ENCODE data around the gene VPS37C. TPM values are rescaled to one million over a fixed set of nuclear protein-coding genes. Genes with fewer than 3 reads are reported as not detected.
"Not testable (repeated sequence)": the region's sequence is repeated elsewhere in the genome, so short reads cannot be mapped to it uniquely, and the experiment has no call there.

VPS37C gene
- total and polyA plus RNA-seq, 7 donors, result 8.6 to 25.4 (median 18.6) TPM

DNA sequence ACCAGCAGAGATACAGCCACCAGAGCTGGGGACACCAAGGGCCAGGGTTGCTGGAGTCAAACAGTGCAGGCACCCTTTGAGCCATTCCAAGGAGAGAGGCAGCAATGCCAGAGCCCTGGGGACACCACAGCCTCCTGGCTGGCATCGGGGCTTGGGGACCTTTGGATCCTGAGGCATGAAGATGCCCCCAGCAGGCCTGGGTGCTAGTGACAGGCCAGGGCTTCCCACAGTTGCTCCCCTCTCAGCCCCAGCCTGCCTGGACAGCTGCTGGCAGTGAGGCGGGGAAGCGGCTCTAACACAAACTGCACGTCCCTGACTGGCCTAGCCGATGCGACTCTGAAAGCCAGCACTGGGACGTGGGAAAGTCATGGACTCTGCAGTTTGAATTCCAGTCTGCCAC is 56.3 kb downstream of the VPS37C start:
- Histone ChIP-seq H3K4me3 (no peak overlapping the region), H3K4me1 (no peaks in the 10 kb centered on the region), H3K27ac (no peak overlapping the region), H3K9me3 (no peaks in the 10 kb centered on the region), H3K36me3 (no peaks in the 10 kb centered on the region), H3K27me3 (no peaks in the 10 kb centered on the region)
- intact Hi-C loops (cut with DNase I), result no loop called here
- TF ChIP-seq, protein P1, sequence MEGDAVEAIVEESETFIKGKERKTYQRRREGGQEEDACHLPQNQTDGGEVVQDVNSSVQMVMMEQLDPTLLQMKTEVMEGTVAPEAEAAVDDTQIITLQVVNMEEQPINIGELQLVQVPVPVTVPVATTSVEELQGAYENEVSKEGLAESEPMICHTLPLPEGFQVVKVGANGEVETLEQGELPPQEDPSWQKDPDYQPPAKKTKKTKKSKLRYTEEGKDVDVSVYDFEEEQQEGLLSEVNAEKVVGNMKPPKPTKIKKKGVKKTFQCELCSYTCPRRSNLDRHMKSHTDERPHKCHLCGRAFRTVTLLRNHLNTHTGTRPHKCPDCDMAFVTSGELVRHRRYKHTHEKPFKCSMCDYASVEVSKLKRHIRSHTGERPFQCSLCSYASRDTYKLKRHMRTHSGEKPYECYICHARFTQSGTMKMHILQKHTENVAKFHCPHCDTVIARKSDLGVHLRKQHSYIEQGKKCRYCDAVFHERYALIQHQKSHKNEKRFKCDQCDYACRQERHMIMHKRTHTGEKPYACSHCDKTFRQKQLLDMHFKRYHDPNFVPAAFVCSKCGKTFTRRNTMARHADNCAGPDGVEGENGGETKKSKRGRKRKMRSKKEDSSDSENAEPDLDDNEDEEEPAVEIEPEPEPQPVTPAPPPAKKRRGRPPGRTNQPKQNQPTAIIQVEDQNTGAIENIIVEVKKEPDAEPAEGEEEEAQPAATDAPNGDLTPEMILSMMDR (IDR thresholded peaks at IDR 0.05), result no peak
- no peak for TF ChIP-seq EP300 (IDR thresholded peaks at IDR 0.05)
- TF ChIP-seq POLR2A (IDR thresholded peaks at IDR 0.05), result no peak
- TF ChIP-seq POLR2AphosphoS5 (IDR thresholded peaks at IDR 0.05), result no peak
- 89 to 92% methylated on average over 7 of the region's 7 CpGs for WGBS, 2 donors
- DNase-seq, result peak; percentile 51

DNA sequence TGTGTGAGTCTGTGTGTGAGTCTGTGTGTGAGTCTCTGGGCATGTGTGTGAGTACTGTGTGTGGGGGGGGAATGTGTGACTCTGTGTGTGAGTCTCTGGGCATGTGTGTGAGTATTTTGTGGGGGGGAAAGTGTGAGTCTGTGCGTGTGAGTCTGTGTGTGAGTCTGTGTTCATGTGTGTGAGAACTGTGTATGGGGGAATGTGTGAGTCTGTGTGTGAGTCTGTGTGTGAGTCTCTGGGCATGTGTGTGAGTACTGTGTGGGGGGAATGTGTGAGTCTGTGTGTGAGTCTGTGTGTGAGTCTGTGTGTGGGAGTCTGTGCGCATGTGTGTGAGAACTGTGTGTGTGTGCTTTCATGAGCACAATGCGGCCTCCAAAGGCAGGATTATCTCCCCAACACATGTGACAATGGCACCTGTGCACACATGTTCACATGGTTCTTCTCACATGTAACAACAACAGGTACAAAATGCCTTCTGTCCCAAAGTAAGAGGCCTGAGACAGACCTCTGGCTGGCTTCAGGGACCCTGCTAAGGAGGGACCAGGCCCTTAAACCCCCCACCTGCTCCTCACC is 57.3 kb downstream of the VPS37C start:
- intact Hi-C loops (cut with DNase I), result no loop called here
- Histone ChIP-seq H3K27me3 (no peaks in the 10 kb centered on the region), H3K9me3 (no peaks in the 10 kb centered on the region), H3K36me3 (no peaks in the 10 kb centered on the region), H3K27ac (no peak overlapping the region), H3K4me3 (no peak overlapping the region), H3K4me1 (no peaks in the 10 kb centered on the region)
- peak; percentile 10 for DNase-seq
- 66 to 96% methylated on average over 3 of the region's 3 CpGs for WGBS, 2 donors
- no peak for TF ChIP-seq EP300 (IDR thresholded peaks at IDR 0.05)
- no peak for TF ChIP-seq POLR2A (IDR thresholded peaks at IDR 0.05)
- TF ChIP-seq POLR2AphosphoS5 (IDR thresholded peaks at IDR 0.05), result no peak
- TF ChIP-seq, protein P1 (IDR thresholded peaks at IDR 0.05), result no peak

DNA sequence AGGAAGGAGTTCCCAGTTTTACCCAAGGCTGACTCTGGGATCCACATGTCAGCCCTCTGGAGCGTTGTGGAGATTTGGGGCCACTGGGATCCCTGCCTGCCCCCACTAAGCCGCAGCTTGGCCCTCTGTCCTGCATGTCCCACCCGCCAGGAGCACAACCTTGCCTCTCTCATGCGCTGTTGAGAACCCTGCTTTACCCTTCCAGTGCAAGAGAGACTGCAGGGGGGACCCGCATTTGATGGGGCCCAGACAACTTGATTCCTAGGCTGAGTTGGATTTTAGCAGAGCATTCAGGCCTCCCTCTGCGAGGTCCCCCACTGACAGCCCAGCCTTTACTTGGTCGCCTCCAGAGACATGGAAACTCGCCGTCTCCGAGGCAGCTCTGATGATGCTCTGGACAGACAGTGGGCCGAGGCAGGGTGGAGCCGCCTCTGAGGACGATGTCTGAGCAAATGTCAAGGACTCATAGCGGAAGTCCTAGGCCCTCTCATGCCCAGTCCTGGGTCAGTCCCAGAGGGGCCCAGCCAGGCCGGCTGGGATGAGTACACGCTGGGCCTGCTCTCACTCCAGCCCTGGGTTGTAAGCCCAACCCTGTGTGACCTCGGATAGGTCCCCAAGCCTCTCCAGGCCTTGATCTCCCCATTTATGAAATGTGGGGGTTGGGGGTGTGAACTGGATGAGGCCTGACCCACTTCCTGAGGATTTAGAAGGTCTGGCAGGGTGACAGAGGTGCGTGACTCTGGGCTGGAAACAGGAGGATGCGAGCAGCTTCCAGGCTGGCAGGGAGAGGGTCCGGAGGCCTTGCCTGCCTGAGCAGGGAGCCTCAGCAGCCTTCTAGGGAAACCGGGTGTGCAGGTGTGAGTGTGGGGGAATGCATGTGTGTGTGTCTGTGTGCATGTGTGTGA is 58.3 kb downstream of the VPS37C start:
- H3K4me1 ChIP-seq, result no peaks in the 10 kb centered on the region
- DNase-seq, result no peak
- TF ChIP-seq EP300 (IDR thresholded peaks at IDR 0.05) (no peak), POLR2A (IDR thresholded peaks at IDR 0.05) (no peak), POLR2AphosphoS5 (IDR thresholded peaks at IDR 0.05) (no peak)
- TF ChIP-seq, protein P1 (IDR thresholded peaks at IDR 0.05), result no peak
- intact Hi-C loops (cut with DNase I), result no loop called here
- no peaks in the 10 kb centered on the region for H3K9me3 ChIP-seq
- H3K4me3 ChIP-seq, result no peak overlapping the region
- WGBS, 2 donors, result 73 to 83% methylated on average over 21 of the region's 21 CpGs
- no peaks in the 10 kb centered on the region for H3K36me3 ChIP-seq
- no peaks in the 10 kb centered on the region for H3K27me3 ChIP-seq
- no peak overlapping the region for H3K27ac ChIP-seq

DNA sequence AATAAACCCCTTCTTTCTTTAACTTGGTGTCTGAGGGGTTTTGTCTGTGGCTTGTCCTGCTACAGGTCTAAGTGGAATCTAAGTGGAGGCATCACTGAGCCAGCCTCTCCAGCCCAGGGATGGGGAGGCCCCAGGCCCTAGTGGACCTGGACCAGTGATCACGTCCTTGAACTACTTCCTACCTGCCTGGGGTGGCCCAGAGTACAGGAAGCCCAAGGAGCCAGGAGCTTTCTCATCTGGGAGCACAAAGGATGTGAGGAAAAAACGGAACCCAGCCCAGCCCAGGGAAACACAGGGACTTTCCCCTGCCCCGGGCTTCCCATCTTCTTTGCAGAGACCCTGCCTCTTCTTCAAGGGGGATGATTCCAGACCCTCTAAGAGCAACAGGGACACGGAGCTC is 62.4 kb downstream of the VPS37C start:
- intact Hi-C loops (cut with DNase I), result no loop called here
- DNase-seq, result no peak
- whole genome bisulfite sequencing, 2 donors, result 78 to 84% methylated on average over 4 of the region's 4 CpGs

DNA sequence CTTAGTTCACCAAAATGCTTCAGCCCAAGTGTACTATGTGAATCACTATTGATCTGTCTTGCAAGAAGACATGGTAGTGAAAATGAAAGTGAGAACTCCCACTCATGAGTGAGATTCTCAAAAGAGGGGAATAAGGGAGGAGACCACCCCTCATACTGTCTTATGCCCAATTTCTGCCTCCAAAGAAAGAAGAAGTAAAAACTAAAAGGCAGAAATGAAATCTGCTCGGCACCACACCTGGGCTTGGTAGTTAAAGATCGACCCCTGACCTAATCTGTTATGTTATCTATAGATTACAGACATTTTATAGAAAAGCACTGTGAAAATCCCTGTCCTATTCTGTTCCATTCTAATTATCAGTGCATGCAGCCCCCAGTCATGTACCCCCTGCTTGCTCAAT is 63.0 kb downstream of the VPS37C start:
- DNase-seq; intact Hi-C loops (cut with DNase I); H3K9me3 ChIP-seq; H3K27me3 ChIP-seq; H3K36me3 ChIP-seq; H3K4me3 ChIP-seq; H3K27ac ChIP-seq; H3K4me1 ChIP-seq: not testable (repeated sequence)
- 52 to 56% methylated on average over 2 of the region's 2 CpGs for WGBS, 2 donors

More for the DNA sequence above, 62.4 kb downstream of the VPS37C start:
- Histone ChIP-seq H3K4me3 (no peak overlapping the region), H3K36me3 (no peaks in the 10 kb centered on the region), H3K4me1 (no peaks in the 10 kb centered on the region), H3K27ac (no peak overlapping the region), H3K27me3 (no peaks in the 10 kb centered on the region), H3K9me3 (no peaks in the 10 kb centered on the region)
- TF ChIP-seq, protein P1 (IDR thresholded peaks at IDR 0.05), result no peak
- no peak for TF ChIP-seq POLR2A (IDR thresholded peaks at IDR 0.05)
- TF ChIP-seq EP300 (IDR thresholded peaks at IDR 0.05), result no peak
- no peak for TF ChIP-seq POLR2AphosphoS5 (IDR thresholded peaks at IDR 0.05)
